ENCODE data around the gene ASCL1.

GRCh38 chr12:102955926-102956737 is 1.3 kb upstream of the ASCL1 start:
- TF ChIP-seq CTCF (IDR thresholded peaks at IDR 0.05 in 8 of 11, conservative IDR thresholded peaks at IDR 0.05 in 3 of 11): no peak
- no peak for TF ChIP-seq POLR2A (IDR thresholded peaks at IDR 0.05)
